Ovary (tissue), 9 donors: ENCODE measurements around the gene EMC10. TPM values are rescaled to one million over a fixed set of nuclear protein-coding genes. Genes with fewer than 3 reads are reported as not detected.

Source experiments
- DNase-seq, 5 donors: peaks; one replicate each; pipeline ENCODE4 v3.0.0-alpha.2; 2019 to 2020
- H3K27ac ChIP-seq, 2 donors: fragments of 200-600 bp; one replicate each; pipeline versions ENCODE4 v1.5.1 to v1.8.0; 2019 to 2022
- H3K27me3 ChIP-seq: fragments of 200-600 bp; one replicate; pipeline ENCODE4 v1.8.0; 2022
- H3K36me3 ChIP-seq: fragments of 200-600 bp; sonication (generic); one replicate; pipeline ENCODE4 v1.5.1; 2019
- H3K4me1 ChIP-seq: one replicate; pipeline ENCODE4 v1.8.1; 2013; ENCODE audit warnings: mild to moderate bottlenecking, moderate library complexity; ENCODE audit not compliant: insufficient read depth
- H3K4me3 ChIP-seq: fragments of 200-600 bp; sonication (generic); one replicate; pipeline ENCODE4 v1.5.1; 2017
- H3K9me3 ChIP-seq, 2 donors: fragments of 200-600 bp in 1 of 2; sonication (generic) in 1 of 2; one replicate each; pipeline versions ENCODE4 v1.5.1 to v1.8.1; 2013 to 2019; ENCODE audit warnings: mild to moderate bottlenecking in 1 of 2, moderate library complexity in 1 of 2
- EP300 ChIP-seq: sonication (generic); formaldehyde crosslinking; IDR thresholded peaks from one replicate; pipeline ENCODE4 v1.6.1; 2017; ENCODE audit warnings: antibody characterized with exemption
- POLR2A ChIP-seq: fragments of 450-650 bp; IDR thresholded peaks from one replicate; pipeline ENCODE4 v1.6.1; 2017; ENCODE audit warnings: antibody characterized with exemption, mild to moderate bottlenecking, moderate library complexity
- WGBS, 3 donors: extraction: QIAGEN DNeasy Blood & Tissue Kit in 1 of 3; methylation state at CpG; one replicate each; pipeline versions ENCODE4 v1.1.5 to v1.1.7; 2013 to 2017; 5-methylcytosine and 5-hydroxymethylcytosine counted together
- intact Hi-C, 4 donors: fragments of 100-400 bp; cut with DNase I; formaldehyde crosslinking; loops; one replicate each; pipeline versions ENCODE4 v1.11.0 to v1.15.1; 2022 to 2023
- polyA plus RNA-seq, 2 donors: library from polyadenylated mRNA; stranded (reverse); fragments of 200-250 nt in 1 of 2; fragments of 350-450 nt in 1 of 2; fragmentation: Illumina TruSeq in 1 of 2; extraction: RNeasy Lipid Tissue Mini Kit (QIAGEN cat#74804) in 1 of 2; gene quantifications; one replicate each; pipeline ENCODE4 v1.2.3, GENCODE V29; 2013 to 2014
- total RNA-seq, 7 donors: library from RNA; depleted of rRNA in 2 of 7; stranded (reverse); fragments of >200 nt in 2 of 7; fragmentation: NEBNext Ultra II Directional in 3 of 7; extraction: Animal tissue kit (Norgen Biotek cat#: 25700) in 3 of 7; gene quantifications; one replicate each; pipeline versions ENCODE4 v1.1.0 to v1.2.4, GENCODE V29; 2016 to 2023
- TF ChIP-seq, protein P1 (sequence below), 3 donors: fragments of 450-650 bp in 2 of 3; fragments of 200-600 bp in 1 of 3; IDR thresholded peaks; one replicate each; pipeline versions ENCODE4 v1.5.1 to v1.8.0; 2016 to 2022; ENCODE audit warnings: antibody characterized with exemption in 3 of 3, mild to moderate bottlenecking in 1 of 3
- donor health status: DM: no; HTN: no; CAD: no; lungs with moderate emphysema.
- donor health status: DM: no; HTN: no; CAD: no.
- donor health status: Bipolar disorder and iron deficiency.
- donor health status: DM: yes; HTN: yes; CAD: no.
- donor health status: DM: no; HTN: no; CAD: no.
- donor health status: DM: yes; HTN: yes; CAD: no.

The EMC10 gene
- total and polyA plus RNA-seq, 9 donors = 27.6 to 132 (median 96.7) TPM

DNA sequence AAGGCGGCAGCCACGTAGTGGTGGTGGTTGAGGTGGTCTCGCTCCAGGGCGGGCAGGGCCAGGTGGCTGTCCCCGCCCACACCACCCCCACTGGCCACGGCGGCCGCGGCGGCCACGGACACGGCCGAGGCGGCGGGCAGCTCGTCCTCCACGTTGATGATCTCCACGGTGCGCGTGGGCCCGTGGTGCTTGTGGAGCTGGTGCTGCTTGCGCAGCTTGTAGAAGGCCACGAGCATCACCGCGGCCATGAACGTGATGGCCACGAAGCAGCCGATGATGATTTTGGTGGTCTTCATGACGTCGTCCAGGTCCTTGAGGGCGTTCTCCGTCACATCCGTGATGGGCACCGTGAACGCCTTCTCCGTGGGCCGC is 41.4 kb downstream of the EMC10 start:
- intact Hi-C loops = loop anchor here in 1 of 4 donors (10.0 kb wide), 1 partner anchor 277 kb away; the partner anchor contains the start of gene ACP4
- no peak for DNase-seq
- no peaks in the 10 kb centered on the region for H3K9me3 ChIP-seq

GRCh38 chr19:50518091-50519005 is 42.0 kb downstream of the EMC10 start:
- intact Hi-C loops = loop anchor here in 1 of 4 donors (10.0 kb wide), 1 partner anchor 276 kb away; the partner anchor contains the start of gene ACP4
- Histone ChIP-seq H3K36me3 (no peaks in the 10 kb centered on the region), H3K27ac (no peak overlapping the region), H3K9me3 (no peaks in the 10 kb centered on the region), H3K27me3 (no peaks in the 10 kb centered on the region), H3K4me1 (no peaks in the 10 kb centered on the region), H3K4me3 (no peak overlapping the region)
- TF ChIP-seq, protein P1, sequence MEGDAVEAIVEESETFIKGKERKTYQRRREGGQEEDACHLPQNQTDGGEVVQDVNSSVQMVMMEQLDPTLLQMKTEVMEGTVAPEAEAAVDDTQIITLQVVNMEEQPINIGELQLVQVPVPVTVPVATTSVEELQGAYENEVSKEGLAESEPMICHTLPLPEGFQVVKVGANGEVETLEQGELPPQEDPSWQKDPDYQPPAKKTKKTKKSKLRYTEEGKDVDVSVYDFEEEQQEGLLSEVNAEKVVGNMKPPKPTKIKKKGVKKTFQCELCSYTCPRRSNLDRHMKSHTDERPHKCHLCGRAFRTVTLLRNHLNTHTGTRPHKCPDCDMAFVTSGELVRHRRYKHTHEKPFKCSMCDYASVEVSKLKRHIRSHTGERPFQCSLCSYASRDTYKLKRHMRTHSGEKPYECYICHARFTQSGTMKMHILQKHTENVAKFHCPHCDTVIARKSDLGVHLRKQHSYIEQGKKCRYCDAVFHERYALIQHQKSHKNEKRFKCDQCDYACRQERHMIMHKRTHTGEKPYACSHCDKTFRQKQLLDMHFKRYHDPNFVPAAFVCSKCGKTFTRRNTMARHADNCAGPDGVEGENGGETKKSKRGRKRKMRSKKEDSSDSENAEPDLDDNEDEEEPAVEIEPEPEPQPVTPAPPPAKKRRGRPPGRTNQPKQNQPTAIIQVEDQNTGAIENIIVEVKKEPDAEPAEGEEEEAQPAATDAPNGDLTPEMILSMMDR (IDR thresholded peaks at IDR 0.05) = no peak
- TF ChIP-seq EP300 (no peak), POLR2A (no peak)
- no peak for DNase-seq
- WGBS, 3 donors = 95% methylated on average over 85 to 87 of the region's 87 CpGs

More for the DNA sequence above, 41.4 kb downstream of the EMC10 start:
- TF ChIP-seq EP300 = no peak
- TF ChIP-seq POLR2A = no peak
- no peaks in the 10 kb centered on the region for H3K36me3 ChIP-seq
- no peak overlapping the region for H3K27ac ChIP-seq
- 94 to 95% (median 95%) methylated on average over 36 to 37 of the region's 37 CpGs for WGBS, 3 donors
- no peak overlapping the region for H3K4me3 ChIP-seq
- H3K27me3 ChIP-seq = no peaks in the 10 kb centered on the region
- H3K4me1 ChIP-seq = no peaks in the 10 kb centered on the region

GRCh38 chr19:50519006-50519575 is 42.8 kb downstream of the EMC10 start:
- TF ChIP-seq POLR2A (no peak), EP300 (no peak)
- TF ChIP-seq, protein P1 (IDR thresholded peaks at IDR 0.05) = no peak
- intact Hi-C loops = loop anchor here in 1 of 4 donors (10.0 kb wide), 1 partner anchor 276 kb away; the partner anchor contains the start of gene ACP4
- WGBS, 3 donors = 96 to 97% (median 97%) methylated on average over 34 to 40 of the region's 40 CpGs
- Histone ChIP-seq H3K9me3 (no peaks in the 10 kb centered on the region), H3K27ac (no peak overlapping the region), H3K4me3 (no peak overlapping the region), H3K4me1 (no peaks in the 10 kb centered on the region), H3K36me3 (no peaks in the 10 kb centered on the region), H3K27me3 (no peaks in the 10 kb centered on the region)
- DNase-seq = no peak

- TF ChIP-seq EP300 (no peak), POLR2A (no peak)
- TF ChIP-seq, protein P1 (IDR thresholded peaks at IDR 0.05) = no peak
- 83 to 88% (median 84%) methylated on average over 17 of the region's 17 CpGs for WGBS, 3 donors
- no peak for DNase-seq
- H3K27me3 ChIP-seq = no peaks in the 10 kb centered on the region
- no peak overlapping the region for H3K27ac ChIP-seq
- H3K36me3 ChIP-seq = no peaks in the 10 kb centered on the region
- no peaks in the 10 kb centered on the region for H3K4me1 ChIP-seq
- no peaks in the 10 kb centered on the region for H3K9me3 ChIP-seq
- intact Hi-C loops = no loop called here
- H3K4me3 ChIP-seq = no peak overlapping the region
These were observed 44.6 kb downstream of the EMC10 start for GRCh38 chr19:50520822-50521465.
